Subcutaneous adipose tissue (tissue), 4 donors: ENCODE measurements around the gene SCGB2B2. TPM values are rescaled to one million over a fixed set of nuclear protein-coding genes. Genes with fewer than 3 reads are reported as not detected.

Source experiments
- total RNA-seq, 4 donors: library from RNA; depleted of rRNA; stranded (reverse); fragments of >200 nt; gene quantifications; one replicate each; pipeline ENCODE4 v1.1.0, GENCODE V29; 2016
- TF ChIP-seq, protein P1 (sequence below): fragments of 450-650 bp; IDR thresholded peaks from one replicate; pipeline ENCODE4 v1.5.1; 2016; ENCODE audit warnings: low read depth, mild to moderate bottlenecking, control low read depth, antibody characterized with exemption, moderate library complexity

The SCGB2B2 gene
- total RNA-seq, 4 donors from 2014 or later, result 0.17 to 3.2 (median 2.1) TPM

DNA sequence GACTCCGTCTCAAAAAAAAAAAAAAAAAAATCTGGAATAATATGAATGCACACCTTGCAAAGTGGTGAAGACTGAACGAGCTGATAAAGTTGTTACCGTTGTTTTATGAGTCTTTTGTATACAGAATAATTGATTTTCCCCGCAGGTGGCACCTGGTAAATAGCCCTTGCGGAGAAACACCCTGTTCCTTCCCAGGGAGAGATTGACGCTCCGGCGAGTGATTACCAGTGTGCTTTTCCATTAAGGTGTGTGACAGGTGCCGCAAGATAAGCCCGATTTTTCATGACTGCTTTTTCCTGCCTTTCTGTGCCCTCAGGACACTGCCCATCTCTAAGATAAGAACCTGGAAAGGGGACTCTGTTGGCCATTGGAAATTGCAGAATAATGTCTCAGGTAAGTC is 1.5 kb upstream of the SCGB2B2 start:
- TF ChIP-seq, protein P1, sequence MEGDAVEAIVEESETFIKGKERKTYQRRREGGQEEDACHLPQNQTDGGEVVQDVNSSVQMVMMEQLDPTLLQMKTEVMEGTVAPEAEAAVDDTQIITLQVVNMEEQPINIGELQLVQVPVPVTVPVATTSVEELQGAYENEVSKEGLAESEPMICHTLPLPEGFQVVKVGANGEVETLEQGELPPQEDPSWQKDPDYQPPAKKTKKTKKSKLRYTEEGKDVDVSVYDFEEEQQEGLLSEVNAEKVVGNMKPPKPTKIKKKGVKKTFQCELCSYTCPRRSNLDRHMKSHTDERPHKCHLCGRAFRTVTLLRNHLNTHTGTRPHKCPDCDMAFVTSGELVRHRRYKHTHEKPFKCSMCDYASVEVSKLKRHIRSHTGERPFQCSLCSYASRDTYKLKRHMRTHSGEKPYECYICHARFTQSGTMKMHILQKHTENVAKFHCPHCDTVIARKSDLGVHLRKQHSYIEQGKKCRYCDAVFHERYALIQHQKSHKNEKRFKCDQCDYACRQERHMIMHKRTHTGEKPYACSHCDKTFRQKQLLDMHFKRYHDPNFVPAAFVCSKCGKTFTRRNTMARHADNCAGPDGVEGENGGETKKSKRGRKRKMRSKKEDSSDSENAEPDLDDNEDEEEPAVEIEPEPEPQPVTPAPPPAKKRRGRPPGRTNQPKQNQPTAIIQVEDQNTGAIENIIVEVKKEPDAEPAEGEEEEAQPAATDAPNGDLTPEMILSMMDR, result no peak

DNA sequence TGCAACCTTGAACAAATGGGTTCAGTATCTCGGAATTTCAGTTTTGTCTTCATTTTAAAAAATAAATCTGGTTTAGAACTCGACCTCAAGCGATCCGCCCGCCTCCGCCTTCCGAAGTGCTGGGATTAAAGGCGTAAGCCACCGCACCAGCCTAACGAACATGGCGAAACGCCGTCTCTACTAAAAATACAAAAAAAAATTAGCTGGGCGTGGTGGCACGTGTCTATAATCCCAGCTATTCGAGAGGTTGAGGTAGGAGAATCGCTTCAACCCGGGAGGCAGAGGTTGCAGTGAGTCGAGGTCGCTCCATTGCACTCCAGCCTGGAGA is 1.1 kb upstream of the SCGB2B2 start:
- TF ChIP-seq, protein P1, result no peak

DNA sequence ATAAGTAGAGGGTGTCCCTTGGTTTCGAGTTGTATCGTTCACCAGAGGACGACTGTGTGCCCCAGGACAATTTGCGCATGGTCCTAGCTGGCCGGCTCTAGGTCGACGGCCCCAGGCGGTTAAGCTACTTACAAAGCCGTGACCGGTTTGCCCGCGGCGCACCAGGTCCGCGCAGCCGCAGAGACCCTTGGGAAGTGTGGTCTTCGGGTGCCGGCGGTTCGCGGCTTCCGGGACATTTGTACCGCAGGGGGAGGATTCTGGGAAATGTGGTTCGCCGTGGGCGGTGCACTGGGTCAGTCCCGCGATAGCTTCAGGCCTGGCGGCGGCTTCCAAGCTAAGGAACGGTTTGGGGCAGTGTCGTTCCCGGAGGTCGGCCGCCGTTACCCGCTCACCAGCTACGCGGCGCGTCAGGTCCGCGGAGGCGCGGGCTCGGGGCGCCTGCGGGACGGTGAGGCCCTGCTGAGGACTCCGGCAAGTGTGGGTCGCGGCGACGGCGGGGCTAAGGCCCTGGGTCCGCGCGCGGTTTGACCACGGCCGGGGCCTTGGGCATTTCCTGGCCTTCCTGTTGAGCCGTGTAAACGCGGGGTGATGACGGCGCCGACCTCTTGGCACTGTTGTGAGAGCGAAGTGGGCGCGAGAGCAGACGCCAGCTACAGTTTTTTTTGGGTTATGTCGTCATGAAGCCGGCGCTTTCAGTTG is 576 bp upstream of the SCGB2B2 start, which contains the start of gene ZNF302:
ZNF302 (plus strand) TSS at position 293 of the 699 bp plus-strand sequence. CDS start 1,127 bp downstream, outside the sequence.
- TF ChIP-seq, protein P1, result no peak

DNA sequence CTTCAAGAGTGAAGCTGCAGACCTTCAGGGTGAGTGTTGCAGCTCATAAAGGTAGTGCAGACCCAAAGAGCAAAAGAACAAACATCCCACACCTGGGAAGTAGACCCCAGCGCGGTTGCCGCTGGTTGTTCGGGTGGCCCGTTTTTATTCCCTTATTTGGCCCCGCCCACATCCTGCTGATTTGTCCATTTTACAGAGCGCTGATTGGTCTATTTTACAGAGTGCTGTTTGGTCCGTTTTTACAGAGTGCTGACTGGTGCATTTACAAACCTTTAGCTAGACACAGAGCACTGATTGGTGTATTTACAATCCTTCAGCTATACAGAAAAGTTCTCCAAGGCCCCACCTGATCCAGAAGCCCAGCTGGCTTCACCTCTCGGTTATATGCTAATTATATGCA is 1.0 kb downstream of the SCGB2B2 start:
- TF ChIP-seq, protein P1, result no peak

DNA sequence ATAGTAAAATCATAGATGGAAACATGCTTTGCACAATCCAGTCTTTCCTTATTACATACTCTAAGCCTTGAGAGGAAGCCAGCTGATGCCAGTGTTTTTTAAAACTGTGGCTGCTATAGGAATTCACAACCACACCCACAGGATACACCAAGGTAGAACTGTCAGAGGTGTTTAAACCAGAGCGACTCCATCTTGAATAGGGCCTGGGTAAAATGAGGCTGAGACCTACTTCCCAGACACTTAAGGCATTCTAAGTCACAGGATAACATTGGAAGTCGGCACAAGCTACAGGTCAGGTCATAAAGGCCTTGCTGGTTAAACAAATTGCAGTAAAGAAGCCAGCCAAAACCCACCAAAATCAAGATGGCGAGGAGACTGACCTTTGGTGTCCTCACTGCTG is 1.7 kb downstream of the SCGB2B2 start:
- TF ChIP-seq, protein P1, result no peak

DNA sequence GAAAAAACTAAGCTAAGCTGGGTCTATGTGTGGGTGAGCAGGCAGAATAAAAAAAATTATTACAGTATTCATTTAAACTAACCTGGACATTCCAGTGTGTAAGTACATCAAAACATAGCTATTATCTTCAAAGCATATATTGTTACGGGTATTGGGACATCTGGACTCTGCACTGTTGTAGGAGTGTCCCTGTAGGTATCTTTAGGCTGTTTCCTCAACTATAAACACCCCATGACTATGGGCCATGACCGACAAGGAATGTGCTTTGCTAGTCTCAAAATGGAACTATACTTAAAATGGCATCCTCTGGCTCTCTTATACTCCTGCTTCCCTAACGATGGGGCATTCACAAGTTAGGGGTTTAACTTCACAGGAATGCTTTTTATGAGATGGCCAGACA is 3.4 kb downstream of the SCGB2B2 start:
- TF ChIP-seq, protein P1, result no peak

DNA sequence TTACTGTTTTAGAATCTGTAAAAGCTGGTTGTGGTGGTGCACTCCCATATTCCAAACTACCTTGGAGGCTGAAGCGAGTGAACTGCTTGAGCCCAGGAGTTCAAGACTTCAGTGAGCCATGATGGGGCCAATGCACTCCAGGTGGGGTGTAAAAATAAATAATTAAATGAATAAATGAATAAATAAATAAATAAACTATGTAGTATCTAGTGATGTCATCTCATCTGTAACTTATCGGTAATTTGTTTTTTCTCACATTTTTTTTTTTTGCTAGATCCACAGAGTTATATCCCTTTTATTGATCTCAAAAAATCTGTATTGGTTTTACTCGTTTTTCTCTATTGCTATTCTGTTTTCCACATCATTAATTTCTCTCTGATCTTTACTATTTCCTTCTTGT is 5.0 kb downstream of the SCGB2B2 start:
- TF ChIP-seq, protein P1, result no peak
